SIG-M5 (cell line): Measurements from ENCODE around the gene FILIP1.
A peak's percentile ranks its signal among the peaks of the same experiment; 100 is the strongest.

Experiments used
- DNase-seq: peaks from one replicate; lab custom pipeline; 2025; lab: John Stamatoyannopoulos, UW

FILIP1 gene

DNA sequence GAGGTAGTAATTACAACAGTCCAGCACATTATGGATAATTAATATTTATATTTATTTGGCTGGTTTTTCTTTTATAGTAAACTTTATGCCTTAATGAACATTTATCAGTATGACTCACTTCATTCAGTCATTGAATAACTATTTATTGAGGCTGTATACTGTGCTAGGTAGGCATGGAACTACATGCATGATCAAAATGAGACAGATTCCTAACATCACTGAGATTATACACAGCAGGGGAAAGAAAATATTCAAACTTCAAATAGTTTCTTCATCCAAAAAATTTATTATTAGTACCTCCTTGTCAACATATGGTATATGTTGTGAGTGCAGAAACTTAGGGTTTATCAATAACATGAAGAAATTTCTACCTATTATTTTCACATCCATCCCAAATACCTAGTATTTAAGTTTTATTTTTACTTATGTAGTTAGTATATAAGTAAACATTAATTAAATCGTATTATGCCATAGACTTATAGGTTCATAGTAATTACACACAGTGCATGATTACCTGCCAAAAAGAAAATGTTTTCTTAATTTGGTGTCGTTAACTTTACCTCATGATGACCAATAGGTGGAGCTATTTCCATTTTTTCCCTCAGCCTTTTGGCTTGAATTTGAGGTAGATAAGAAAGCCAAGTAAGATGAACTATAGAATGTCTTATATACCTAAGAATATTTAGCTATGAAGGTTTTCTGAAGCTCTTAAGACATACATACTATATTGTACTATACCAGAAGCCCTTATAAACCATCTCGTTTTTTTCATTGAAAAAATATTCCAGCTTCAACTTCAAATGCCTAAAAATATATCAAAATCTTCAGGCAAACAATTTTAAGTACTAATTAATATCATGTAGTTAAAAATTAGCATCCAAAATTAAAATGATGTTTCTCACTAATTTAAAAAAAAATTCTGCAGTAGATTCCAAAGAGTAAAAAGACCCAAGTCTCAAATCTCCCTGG is 196.5 kb downstream of the FILIP1 start:
- DNase-seq = no peak

DNA sequence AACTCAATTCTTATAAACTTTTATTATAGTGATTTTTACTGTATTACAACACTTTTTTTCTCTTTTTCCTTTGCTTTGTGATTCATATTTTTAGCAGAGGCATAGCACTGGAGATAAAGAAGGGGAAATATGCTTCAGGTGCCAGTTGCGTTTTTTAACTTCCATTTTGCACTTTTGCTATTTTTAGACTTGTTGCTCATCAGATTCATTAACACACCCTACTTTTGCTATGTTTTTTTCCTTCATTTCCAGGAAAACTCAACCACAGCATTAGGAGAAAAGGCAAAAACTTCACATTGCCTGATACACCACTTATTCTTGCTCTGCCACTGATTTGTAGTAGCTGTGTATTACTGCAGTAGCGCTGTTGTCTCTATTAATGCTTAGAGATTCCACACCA is 201.0 kb downstream of the FILIP1 start:
- DNase-seq = no peak

DNA sequence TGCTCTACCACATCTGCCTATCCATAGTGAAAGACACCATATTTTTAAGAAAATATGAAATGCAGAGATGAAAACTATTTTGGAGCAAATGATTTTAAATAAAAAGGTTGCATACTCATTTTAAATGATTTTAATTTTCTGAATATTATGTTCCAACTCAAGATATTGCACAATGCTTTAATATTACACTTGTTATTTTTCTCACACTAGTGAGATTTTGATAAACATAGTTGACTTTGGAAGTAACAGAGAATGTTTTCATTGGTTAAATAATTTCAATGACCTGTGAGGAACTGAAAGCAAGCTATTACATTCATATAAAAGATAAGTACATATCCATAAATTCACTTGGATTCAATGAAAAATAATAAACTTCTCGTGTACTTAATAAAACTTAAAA is 201.9 kb downstream of the FILIP1 start:
- DNase-seq = no peak

GRCh38 chr6:75291331-75291730 is 202.3 kb downstream of the FILIP1 start:
- no peak for DNase-seq

DNA sequence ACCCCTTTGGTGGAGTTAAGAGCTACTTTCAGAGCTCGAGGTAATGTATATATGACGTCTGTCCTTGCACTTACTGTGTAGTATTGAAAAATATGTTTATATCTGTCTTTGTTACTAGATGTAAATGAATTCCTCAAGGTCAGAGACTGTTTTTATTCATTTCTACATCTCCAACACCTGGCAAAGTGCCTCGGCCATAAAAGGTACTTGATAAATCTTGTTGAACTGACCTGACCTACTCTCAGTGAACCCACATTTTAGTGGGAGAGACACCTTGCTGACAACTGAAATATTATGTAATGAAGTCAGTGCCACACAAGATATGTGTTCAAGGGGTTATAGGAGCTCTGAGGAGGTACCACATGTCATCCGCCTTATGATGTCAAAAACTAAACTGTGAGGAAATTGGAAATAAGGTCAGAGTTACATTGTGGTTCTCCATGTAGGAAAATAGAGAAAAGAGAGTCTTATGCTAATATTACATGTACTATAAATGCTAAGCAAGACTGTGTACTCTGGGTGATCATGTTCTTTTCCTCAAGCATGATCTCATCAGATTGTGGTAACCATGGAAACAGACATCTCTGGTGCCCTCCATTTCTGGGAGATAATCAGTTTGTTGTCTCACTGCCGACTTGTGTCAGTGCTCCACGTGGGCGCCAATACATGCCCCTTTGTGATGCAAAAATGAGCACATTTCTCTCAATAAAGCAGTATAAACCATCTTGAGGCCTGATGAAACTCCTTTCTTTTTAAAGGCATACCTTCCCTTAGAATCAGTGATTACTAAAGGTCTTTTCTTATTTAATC is 203.3 kb downstream of the FILIP1 start:
- no peak for DNase-seq

DNA sequence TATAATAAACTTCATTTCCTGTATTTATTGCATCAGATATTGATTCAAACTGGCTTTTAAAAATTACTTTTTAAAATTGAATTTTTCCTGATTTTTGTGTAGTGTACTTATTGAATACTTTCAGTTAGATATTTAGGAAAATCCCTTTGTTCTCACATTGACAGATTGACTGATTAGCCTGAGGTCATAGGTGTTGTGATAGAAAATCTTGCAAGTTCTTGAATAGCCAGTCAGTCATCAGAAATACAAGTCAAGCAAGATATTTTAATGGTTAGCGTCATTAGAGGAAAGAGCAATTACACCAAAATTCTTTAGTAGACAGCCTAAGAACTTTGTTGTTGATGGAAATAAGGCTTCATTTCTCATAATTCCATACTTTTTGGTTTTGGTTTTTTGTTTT is 205.6 kb downstream of the FILIP1 start:
- DNase-seq = no peak

- no peak for DNase-seq
Measured at GRCh38 chr6:75287424-75287823, 206.2 kb downstream of the FILIP1 start.

- no peak for DNase-seq
Measured at GRCh38 chr6:75286955-75287354, 206.6 kb downstream of the FILIP1 start.

DNA sequence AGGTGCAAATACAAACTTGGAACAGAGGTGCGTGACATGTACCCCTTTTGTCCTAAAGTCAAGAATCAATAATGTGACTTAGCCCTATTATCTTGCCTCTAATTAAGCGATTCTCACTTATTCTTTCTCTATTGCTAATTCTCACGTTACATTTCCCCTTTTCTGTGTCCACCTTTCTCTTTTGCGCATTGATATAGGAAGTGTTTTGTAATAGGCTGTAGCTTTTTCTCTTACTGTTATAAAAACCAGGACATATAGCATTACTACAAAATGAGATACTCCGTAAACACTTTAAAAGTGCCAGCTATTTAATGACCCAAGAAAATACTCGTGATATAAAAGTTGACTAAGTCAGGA is 208.3 kb downstream of the FILIP1 start:
- no peak for DNase-seq

- peak; percentile 95 for DNase-seq
Measured at GRCh38 chr6:75284632-75285282, 208.8 kb downstream of the FILIP1 start, which contains the start of gene TMEM30A. TSS of gene TMEM30A (minus strand) at chr6:75284792. CDS start at chr6:75284638, 154 bp downstream.

DNA sequence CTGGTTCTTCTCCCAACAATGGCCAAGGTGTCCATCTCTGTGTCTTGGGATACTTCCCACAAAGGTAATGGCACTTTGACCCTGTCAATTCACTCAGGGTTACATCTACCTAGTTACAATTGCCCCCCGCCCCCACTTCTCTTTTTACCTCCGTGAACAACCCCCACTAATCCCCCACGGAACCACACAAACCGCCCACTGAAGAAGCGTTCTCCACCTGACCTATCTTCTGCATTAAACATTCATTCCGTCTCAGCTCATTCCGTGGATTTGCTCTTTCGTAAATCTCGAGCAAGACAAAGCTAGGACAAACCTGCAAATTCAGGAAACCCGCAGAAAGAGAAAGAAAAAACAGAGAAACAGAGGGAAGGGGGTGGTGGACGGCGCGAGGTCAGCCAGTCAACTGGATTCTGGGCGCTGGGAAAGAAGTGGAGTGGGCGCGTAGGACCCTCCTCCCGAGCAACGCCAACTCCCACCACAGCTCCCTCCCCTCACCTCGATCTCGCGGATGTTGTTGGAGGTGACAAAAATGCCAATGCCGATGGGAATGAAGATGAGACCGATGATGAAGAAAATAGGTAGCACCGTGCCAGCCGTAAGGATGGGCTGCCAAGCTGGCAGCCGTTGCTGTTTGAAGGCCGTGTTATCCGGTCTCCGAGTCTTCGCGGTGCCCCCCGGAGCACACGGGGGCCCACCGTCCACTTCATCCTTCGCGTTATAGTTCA is 209.5 kb downstream of the FILIP1 start:
- no peak for DNase-seq

GRCh38 chr6:75282706-75283105 is 210.9 kb downstream of the FILIP1 start:
- DNase-seq = no peak

DNA sequence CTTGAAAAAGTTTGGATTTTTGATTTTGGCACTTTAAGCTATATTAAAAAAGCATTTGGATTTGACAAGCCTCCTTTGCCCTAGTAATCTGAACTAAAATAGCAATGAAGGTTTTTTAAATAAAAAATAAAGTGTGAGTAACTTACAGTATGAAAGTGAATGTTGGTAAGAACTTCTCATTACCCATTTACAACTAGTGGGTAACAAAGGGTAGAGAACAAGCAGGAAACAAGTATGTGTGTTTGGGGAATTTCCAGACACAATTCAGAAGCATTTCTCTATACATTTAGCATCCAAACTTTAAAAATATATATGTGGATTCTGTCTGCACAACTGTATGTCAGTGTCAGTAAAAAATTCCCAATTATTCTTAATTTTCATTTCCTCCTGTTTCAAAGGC is 211.9 kb downstream of the FILIP1 start:
- no peak for DNase-seq

DNA sequence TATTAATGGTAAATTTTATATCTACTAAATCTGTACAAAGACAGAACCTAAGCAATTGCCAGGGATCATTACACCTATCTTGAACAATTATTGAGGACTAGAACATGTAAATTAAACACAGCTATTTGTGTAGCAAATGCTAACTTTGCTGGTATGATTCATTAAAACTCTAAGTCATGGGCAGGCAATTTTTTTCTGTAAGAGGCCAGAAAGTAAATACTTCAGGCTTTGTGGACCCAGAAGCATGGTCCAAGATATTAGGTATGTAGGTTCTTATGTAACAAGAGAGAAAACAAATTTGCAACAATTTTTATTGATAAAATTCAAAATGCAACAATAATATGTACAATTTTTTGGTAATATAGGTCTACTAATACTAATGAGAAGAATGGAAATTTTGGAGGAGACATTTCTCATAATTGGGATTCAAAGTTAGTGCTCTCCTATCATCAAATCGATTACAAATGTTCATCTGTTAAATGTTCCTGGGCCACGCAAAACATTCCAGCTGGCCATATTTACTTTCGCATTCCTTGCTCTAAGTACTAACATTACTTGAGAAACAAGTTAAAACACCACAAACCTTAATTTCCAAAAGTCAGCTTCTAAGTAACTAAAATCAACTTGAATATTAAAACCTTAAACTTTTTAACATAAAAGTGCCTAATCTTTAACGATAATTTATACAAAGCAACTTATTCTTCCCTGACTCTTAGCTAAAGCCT is 213.3 kb downstream of the FILIP1 start:
- DNase-seq = no peak

GRCh38 chr6:75279418-75279817 is 214.2 kb downstream of the FILIP1 start:
- DNase-seq = no peak

- DNase-seq = no peak
Measured at GRCh38 chr6:75278474-75279077, 215.0 kb downstream of the FILIP1 start.

DNA sequence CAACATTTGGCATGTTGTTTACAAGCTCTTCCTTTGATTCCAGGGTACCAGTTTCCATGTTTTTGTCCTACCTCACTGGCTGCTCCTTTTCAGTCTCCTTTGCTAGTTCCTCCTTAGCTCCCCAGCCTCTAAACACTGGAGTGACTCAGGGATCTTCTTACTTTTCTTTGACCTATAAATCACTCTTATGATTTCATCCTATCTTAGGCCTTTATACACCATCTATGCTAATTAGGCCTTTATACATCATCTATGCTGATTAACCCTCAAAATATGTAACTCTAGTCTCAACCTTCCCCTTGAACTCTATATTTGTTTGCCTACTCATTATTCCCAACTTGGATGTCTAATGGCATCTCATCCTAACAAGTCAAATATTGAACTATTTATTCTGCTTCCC is 218.5 kb downstream of the FILIP1 start:
- DNase-seq = no peak

DNA sequence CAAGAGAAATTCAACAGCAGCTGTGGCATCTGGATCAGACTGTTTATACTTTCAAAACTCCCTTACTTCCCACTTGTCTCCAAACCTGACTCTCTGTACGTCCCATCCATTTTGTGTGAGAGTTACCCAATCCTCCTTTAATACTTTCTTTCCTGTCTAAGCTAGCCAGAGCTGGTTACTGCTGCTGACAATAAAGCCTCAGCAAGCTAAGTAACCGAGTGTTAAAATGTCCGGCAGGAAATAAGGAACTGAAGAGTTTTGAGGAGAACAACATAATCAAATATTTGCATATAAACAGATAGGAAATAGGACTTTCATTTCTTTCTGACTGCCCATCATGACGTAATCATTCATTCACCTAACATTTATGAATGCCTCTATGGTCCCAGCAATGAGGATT is 220.6 kb downstream of the FILIP1 start:
- no peak for DNase-seq

DNA sequence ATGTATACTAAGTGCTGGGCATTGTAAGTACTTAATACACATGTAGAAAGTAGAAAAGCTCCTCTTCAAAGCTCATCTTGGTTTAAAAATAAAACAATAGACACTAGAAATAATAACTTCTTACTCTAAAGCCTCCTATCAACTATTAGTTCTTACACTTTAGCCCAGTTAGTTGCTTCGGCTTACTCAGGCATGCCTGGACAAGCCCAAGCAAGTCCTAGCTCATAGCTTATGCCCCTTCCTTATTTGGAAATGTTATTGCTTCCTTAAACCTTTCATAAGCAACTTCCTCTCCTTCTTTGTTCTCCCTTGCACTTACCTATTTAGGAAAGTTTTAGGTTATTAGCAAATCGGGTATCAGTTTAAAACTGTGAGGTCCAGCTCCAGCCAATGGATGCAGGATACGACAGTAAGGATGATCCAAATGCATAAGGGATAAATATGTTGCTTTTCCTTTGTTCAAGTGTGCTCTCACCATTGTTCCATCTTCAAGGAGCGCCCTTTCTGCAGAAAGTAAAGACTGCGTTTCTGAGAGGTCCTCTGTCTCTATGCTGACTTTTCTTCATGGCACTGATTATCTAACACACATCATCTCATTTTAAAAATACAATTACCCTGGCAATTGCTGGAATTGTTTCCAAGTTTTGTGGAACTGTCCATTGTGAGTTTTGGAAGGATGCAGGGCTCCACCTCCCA is 221.3 kb downstream of the FILIP1 start:
- DNase-seq = no peak

- no peak for DNase-seq
Measured at GRCh38 chr6:75268988-75269354, 224.6 kb downstream of the FILIP1 start.
